ENCODE measurements around the gene SLC25A26. TPM values are rescaled to one million over a fixed set of nuclear protein-coding genes. Genes with fewer than 3 reads are reported as not detected.

SLC25A26 gene
- total RNA-seq, 2 donors from 2014 or later: 20.7 to 22.8 TPM

- peaks cover 6% of the 10 kb centered on the region for H3K4me1 ChIP-seq (ENCODE audit: control insufficient read depth, insufficient read depth, low read length)
- 87% methylated on average over 2 of the region's 3 CpGs; no CpG with 5 or more reads in 1 of the 2 experiments for WGBS, 2 experiments (ENCODE audit: insufficient coverage in 1 of 2, insufficient read length in 1 of 2)
- no peak overlapping the region for H3K4me3 ChIP-seq (ENCODE audit: low read length)
- Mint-ChIP-seq H3K4me1 (no peaks in the 10 kb centered on the region), H3K27me3 (ENCODE audit: insufficient read depth) (no peaks in the 10 kb centered on the region), H3K4me3 (no peak overlapping the region), H3K9me3 (no peaks in the 10 kb centered on the region), H3K36me3 (ENCODE audit: low read depth) (no peaks in the 10 kb centered on the region), H3K27ac (no peak overlapping the region)
- DNase-seq: no peak
- H3K36me3 ChIP-seq (ENCODE audit: control insufficient read depth, insufficient read depth, low read length): peaks cover 4% of the 10 kb centered on the region
- H3K9ac ChIP-seq (ENCODE audit: extremely low read depth, low read length, poor library complexity, severe bottlenecking): no peak overlapping the region
- no peak for TF ChIP-seq CTCF (conservative IDR thresholded peaks at IDR 0.05)
- no peak overlapping the region for H3K27ac ChIP-seq (ENCODE audit: low read depth, low read length)
- H3K27me3 ChIP-seq (ENCODE audit: control insufficient read depth, insufficient read depth, low read length, poor library complexity, severe bottlenecking): no peaks in the 10 kb centered on the region
- no peaks in the 10 kb centered on the region for H3K9me3 ChIP-seq (ENCODE audit: control insufficient read depth, low read length)
Observed at GRCh38 chr3:66367979-66368378, 147.2 kb downstream of the SLC25A26 start.

- Histone ChIP-seq H3K27ac (ENCODE audit: low read depth, low read length) (no peak overlapping the region), H3K36me3 (ENCODE audit: control insufficient read depth, insufficient read depth, low read length) (peaks cover 12% of the 10 kb centered on the region), H3K9me3 (ENCODE audit: control insufficient read depth, low read length) (no peaks in the 10 kb centered on the region), H3K4me1 (ENCODE audit: control insufficient read depth, insufficient read depth, low read length) (peaks cover 6% of the 10 kb centered on the region), H3K27me3 (ENCODE audit: control insufficient read depth, insufficient read depth, low read length, poor library complexity, severe bottlenecking) (no peaks in the 10 kb centered on the region), H3K9ac (ENCODE audit: extremely low read depth, low read length, poor library complexity, severe bottlenecking) (no peak overlapping the region), H3K4me3 (ENCODE audit: low read length) (no peak overlapping the region)
- WGBS, 2 experiments (ENCODE audit: insufficient coverage in 1 of 2, insufficient read length in 1 of 2): 94 to 95% methylated on average over 6 to 7 of the region's 7 CpGs
- H3K27ac Mint-ChIP-seq: no peak overlapping the region
- no peak overlapping the region for H3K4me3 Mint-ChIP-seq
- H3K27me3 Mint-ChIP-seq (ENCODE audit: insufficient read depth): no peaks in the 10 kb centered on the region
- no peaks in the 10 kb centered on the region for H3K9me3 Mint-ChIP-seq
- H3K36me3 Mint-ChIP-seq (ENCODE audit: low read depth): peaks cover 2% of the 10 kb centered on the region
- no peak for TF ChIP-seq CTCF (conservative IDR thresholded peaks at IDR 0.05)
- DNase-seq: no peak
- no peaks in the 10 kb centered on the region for H3K4me1 Mint-ChIP-seq
Observed at GRCh38 chr3:66370179-66370578, 149.4 kb downstream of the SLC25A26 start.

- Histone ChIP-seq H3K27ac (ENCODE audit: low read depth, low read length) (peak overlapping the region; percentile 27), H3K27me3 (ENCODE audit: control insufficient read depth, insufficient read depth, low read length, poor library complexity, severe bottlenecking) (no peaks in the 10 kb centered on the region), H3K9me3 (ENCODE audit: control insufficient read depth, low read length) (no peaks in the 10 kb centered on the region), H3K4me1 (ENCODE audit: control insufficient read depth, insufficient read depth, low read length) (peaks cover 4% of the 10 kb centered on the region), H3K36me3 (ENCODE audit: control insufficient read depth, insufficient read depth, low read length) (peaks cover 25% of the 10 kb centered on the region), H3K9ac (ENCODE audit: extremely low read depth, low read length, poor library complexity, severe bottlenecking) (no peak overlapping the region), H3K4me3 (ENCODE audit: low read length) (no peak overlapping the region)
- Mint-ChIP-seq H3K9me3 (no peaks in the 10 kb centered on the region), H3K27me3 (ENCODE audit: insufficient read depth) (no peaks in the 10 kb centered on the region), H3K27ac (no peak overlapping the region), H3K36me3 (ENCODE audit: low read depth) (peaks cover 9% of the 10 kb centered on the region), H3K4me1 (no peaks in the 10 kb centered on the region), H3K4me3 (no peak overlapping the region)
- 92 to 98% methylated on average over 4 to 7 of the region's 7 CpGs for WGBS, 2 experiments (ENCODE audit: insufficient coverage in 1 of 2, insufficient read length in 1 of 2)
- TF ChIP-seq CTCF (conservative IDR thresholded peaks at IDR 0.05): no peak
- no peak for DNase-seq
Observed at GRCh38 chr3:66371432-66371831, 150.6 kb downstream of the SLC25A26 start.

All from endodermal cell (in vitro differentiated cells).